NCI-H748 treated with DMSO at 0.1 percent for 48 hours (cell line): ENCODE results near the gene IFI16.
"Not testable (repeated sequence)": the region's sequence is repeated elsewhere in the genome, so short reads cannot be mapped to it uniquely, and the experiment has no call there.

ENCODE experiments used
- DNase-seq: peaks from one replicate; lab custom pipeline; 2025; lab: John Stamatoyannopoulos, UW

IFI16 gene

GRCh38 chr1:159098596-159098995, 88.9 kb downstream of the IFI16 start:
- DNase-seq, result no peak

GRCh38 chr1:159100589-159100988, 90.9 kb downstream of the IFI16 start:
- DNase-seq, result no peak

DNA sequence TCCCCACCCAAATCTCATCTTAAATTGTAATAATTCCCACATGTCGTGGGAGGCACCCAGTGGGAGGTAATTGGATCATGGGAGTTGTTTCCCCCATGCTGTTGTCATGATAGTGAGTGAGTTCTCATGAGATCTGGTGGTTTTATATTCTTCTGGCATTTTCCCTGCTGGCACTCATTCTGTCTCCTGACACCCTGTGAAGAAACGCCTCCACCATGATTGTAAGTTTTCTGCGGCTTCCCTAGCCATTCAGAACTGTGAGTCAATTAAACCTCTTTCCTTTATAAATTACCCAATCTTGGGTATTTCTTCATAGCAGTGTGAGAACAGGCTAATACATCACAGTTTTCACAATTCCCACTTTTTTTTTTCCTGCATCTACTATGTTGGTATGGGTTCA, 93.3 kb downstream of the IFI16 start:
- DNase-seq, result not testable (repeated sequence)
